Choroid plexus epithelial cell (primary cell): Measurements from ENCODE around the gene KCND3.

Experiments
- DNase-seq: peaks from one replicate; pipeline ENCODE4 v3.0.0-alpha.2; 2010; ENCODE audit warnings: low read depth
- H3K4me3 ChIP-seq: 2 replicates; pipeline ENCODE4 v1.5.1; 2011; ENCODE audit warnings: low read depth, mild to moderate bottlenecking, control low read depth, low read length, moderate library complexity
- CTCF ChIP-seq: conservative IDR thresholded peaks from 2 replicates; pipeline ENCODE4 v1.5.1; 2011; ENCODE audit warnings: low read depth, mild to moderate bottlenecking, control low read depth, inconsistent platforms, low read length, moderate library complexity

KCND3 gene

GRCh38 chr1:111873460-111874030, 115.9 kb downstream of the KCND3 start:
- TF ChIP-seq CTCF: no peak
- no peak overlapping the region for H3K4me3 ChIP-seq
- no peak for DNase-seq

- no peak for DNase-seq
- no peak for TF ChIP-seq CTCF
- no peak overlapping the region for H3K4me3 ChIP-seq
Measured at GRCh38 chr1:111870181-111870580, 119.3 kb downstream of the KCND3 start.

GRCh38 chr1:111867868-111868440, 121.5 kb downstream of the KCND3 start:
- no peak overlapping the region for H3K4me3 ChIP-seq
- TF ChIP-seq CTCF: no peak
- DNase-seq: no peak

- no peak for TF ChIP-seq CTCF
- peak; percentile 2 for DNase-seq
- no peak overlapping the region for H3K4me3 ChIP-seq
Measured at GRCh38 chr1:111864862-111865261, 124.6 kb downstream of the KCND3 start.

GRCh38 chr1:111863401-111863800, 126.1 kb downstream of the KCND3 start:
- DNase-seq: no peak
- TF ChIP-seq CTCF: no peak
- no peak overlapping the region for H3K4me3 ChIP-seq

GRCh38 chr1:111862599-111862998, 126.9 kb downstream of the KCND3 start:
- no peak for TF ChIP-seq CTCF
- DNase-seq: no peak
- H3K4me3 ChIP-seq: no peak overlapping the region

GRCh38 chr1:111861523-111861922, 127.9 kb downstream of the KCND3 start:
- no peak for DNase-seq
- no peak overlapping the region for H3K4me3 ChIP-seq
- TF ChIP-seq CTCF: no peak
